Peyer's patch (tissue), 4 donors: ENCODE data around the gene GMCL1. TPM values are rescaled to one million over a fixed set of nuclear protein-coding genes. Genes with fewer than 3 reads are reported as not detected.
A peak's percentile ranks its signal among the peaks of the same experiment; 100 is the strongest.

Experiments used
- DNase-seq, 3 donors: peaks; one replicate each; pipeline ENCODE4 v3.0.0-alpha.2; 2017 to 2019
- H3K27ac ChIP-seq, 4 donors: fragments of 200-600 bp; sonication (generic); one replicate each; pipeline ENCODE4 v1.5.1; 2016 to 2019
- H3K27me3 ChIP-seq, 2 donors: fragments of 200-600 bp; sonication (generic); one replicate each; pipeline ENCODE4 v1.5.1; 2019
- H3K36me3 ChIP-seq, 3 donors: fragments of 200-600 bp; sonication (generic); one replicate each; pipeline ENCODE4 v1.5.1; 2016 to 2019
- H3K4me1 ChIP-seq, 4 donors: fragments of 200-600 bp; sonication (generic); one replicate each; pipeline ENCODE4 v1.5.1; 2016 to 2019
- H3K4me3 ChIP-seq, 4 donors: fragments of 200-600 bp; sonication (generic); 1 replicate in 3 of 4; 2 replicates in 1 of 4; pipeline ENCODE4 v1.5.1; 2016 to 2019; ENCODE audit warnings: mild to moderate bottlenecking in 1 of 4
- H3K9me3 ChIP-seq, 4 donors: fragments of 200-600 bp; sonication (generic); one replicate each; pipeline ENCODE4 v1.5.1; 2016 to 2019; ENCODE audit warnings: mild to moderate bottlenecking in 1 of 4
- CTCF ChIP-seq, 6 experiments: fragments of 450-650 bp in 4 of 6; fragments of 200-600 bp in 2 of 6; sonication (generic) in 1 of 6; IDR thresholded peaks; one replicate each; pipeline ENCODE4 v1.5.1; 2017 to 2019; ENCODE audit warnings: antibody characterized with exemption in 6 of 6, mild to moderate bottlenecking in 3 of 6, moderate library complexity in 1 of 6
- POLR2A ChIP-seq, 2 donors: fragments of 450-650 bp; IDR thresholded peaks; one replicate each; pipeline ENCODE4 v1.5.1; 2017; ENCODE audit warnings: antibody characterized with exemption in 2 of 2, mild to moderate bottlenecking in 2 of 2, moderate library complexity in 2 of 2
- total RNA-seq, 4 donors: library from RNA; depleted of rRNA; stranded (reverse); fragments of >200 nt; gene quantifications; one replicate each; pipeline ENCODE4 v1.1.0, GENCODE V29; 2016

GMCL1 gene
- total RNA-seq, 4 donors from 2014 or later, result 15.4 to 29.2 (median 23.0) TPM

- TF ChIP-seq CTCF (IDR thresholded peaks at IDR 0.05) (no peak), POLR2A (IDR thresholded peaks at IDR 0.05) (no peak)
- Histone ChIP-seq H3K27ac (no peak overlapping the region), H3K4me1 (peaks cover 0 to 40% (median 6%) of the 10 kb centered on the region in 4 donors), H3K4me3 (no peak overlapping the region), H3K9me3 (no peaks in the 10 kb centered on the region), H3K36me3 (no peaks in the 10 kb centered on the region), H3K27me3 (no peaks in the 10 kb centered on the region)
- no peak for DNase-seq
These were observed 33.3 kb upstream of the GMCL1 start for GRCh38 chr2:69796174-69796573.

GRCh38 chr2:69797235-69797634 is 32.2 kb upstream of the GMCL1 start:
- Histone ChIP-seq H3K4me1 (peaks cover 0 to 39% (median 6%) of the 10 kb centered on the region in 4 donors), H3K9me3 (no peaks in the 10 kb centered on the region), H3K27me3 (no peaks in the 10 kb centered on the region), H3K36me3 (no peaks in the 10 kb centered on the region), H3K4me3 (no peak overlapping the region), H3K27ac (peak overlapping the region in 1 of 4 donors; percentile 78)
- TF ChIP-seq CTCF (IDR thresholded peaks at IDR 0.05) (no peak), POLR2A (IDR thresholded peaks at IDR 0.05) (no peak)
- no peak for DNase-seq

- H3K9me3 ChIP-seq, result no peaks in the 10 kb centered on the region
- DNase-seq, result no peak
- TF ChIP-seq CTCF (IDR thresholded peaks at IDR 0.05) (no peak), POLR2A (IDR thresholded peaks at IDR 0.05) (no peak)
These were observed 31.6 kb upstream of the GMCL1 start for GRCh38 chr2:69797836-69798289.

GRCh38 chr2:69798290-69798908 is 31.1 kb upstream of the GMCL1 start:
- Histone ChIP-seq H3K27ac (peak overlapping the region; percentile 42 to 78 (median 60)), H3K4me3 (peak overlapping the region in 2 of 4 donors; percentile 26 to 29), H3K36me3 (no peaks in the 10 kb centered on the region), H3K9me3 (no peaks in the 10 kb centered on the region), H3K27me3 (no peaks in the 10 kb centered on the region), H3K4me1 (peaks cover 0 to 39% (median 6%) of the 10 kb centered on the region in 4 donors)
- TF ChIP-seq CTCF (IDR thresholded peaks at IDR 0.05), result no peak
- no peak for TF ChIP-seq POLR2A (IDR thresholded peaks at IDR 0.05)
- no peak for DNase-seq

More at GRCh38 chr2:69797836-69798289, 31.6 kb upstream of the GMCL1 start:
- H3K4me3 ChIP-seq, result no peak overlapping the region
- H3K4me1 ChIP-seq, result peaks cover 0 to 39% (median 6%) of the 10 kb centered on the region in 4 donors
- no peaks in the 10 kb centered on the region for H3K27me3 ChIP-seq
- peak overlapping the region in 3 of 4 donors; percentile 42 to 78 (median 77) for H3K27ac ChIP-seq
- H3K36me3 ChIP-seq, result no peaks in the 10 kb centered on the region

- peak in 1 of 3 donors; percentile 60 for DNase-seq
- H3K27me3 ChIP-seq, result no peaks in the 10 kb centered on the region
- peak overlapping the region; percentile 42 to 78 (median 60) for H3K27ac ChIP-seq
- H3K36me3 ChIP-seq, result no peaks in the 10 kb centered on the region
- H3K4me3 ChIP-seq, result peak overlapping the region in 2 of 4 donors; percentile 26 to 29
- TF ChIP-seq POLR2A (IDR thresholded peaks at IDR 0.05), result peak in 1 of 2 donors; percentile 13
- no peak for TF ChIP-seq CTCF (IDR thresholded peaks at IDR 0.05)
- H3K9me3 ChIP-seq, result no peaks in the 10 kb centered on the region
- peaks cover 0 to 39% (median 6%) of the 10 kb centered on the region in 4 donors for H3K4me1 ChIP-seq
These were observed 30.4 kb upstream of the GMCL1 start for GRCh38 chr2:69798909-69799526.
